Measurements from ENCODE around the gene NCAPG2.

NCAPG2 gene

GRCh38 chr7:158657189-158657746 is 47.3 kb downstream of the NCAPG2 start:
- H3K27ac ChIP-seq (ENCODE audit: insufficient read depth, low read depth, low read length, poor library complexity, severe bottlenecking) = peak overlapping the region; percentile 72
- H3K4me3 ChIP-seq (ENCODE audit: insufficient read depth, low read depth, low read length) = no peak overlapping the region
- H3K27me3 ChIP-seq (ENCODE audit: control insufficient read depth, insufficient read depth, low read length, poor library complexity, severe bottlenecking) = no peaks in the 10 kb centered on the region
- H3K9me3 ChIP-seq (ENCODE audit: control insufficient read depth, low read length) = no peaks in the 10 kb centered on the region
- WGBS, 2 experiments = 90 to 92% methylated on average over 10 of the region's 10 CpGs
- peaks cover 12% of the 10 kb centered on the region for H3K4me1 ChIP-seq (ENCODE audit: control insufficient read depth, insufficient read depth, low read length)
- peaks cover 32% of the 10 kb centered on the region for H3K36me3 ChIP-seq (ENCODE audit: control insufficient read depth, insufficient read depth, low read length)

- peaks cover 39% of the 10 kb centered on the region for H3K36me3 ChIP-seq (ENCODE audit: control insufficient read depth, insufficient read depth, low read length)
- peaks cover 12% of the 10 kb centered on the region for H3K4me1 ChIP-seq (ENCODE audit: control insufficient read depth, insufficient read depth, low read length)
- no peak overlapping the region for H3K4me3 ChIP-seq (ENCODE audit: insufficient read depth, low read depth, low read length)
- H3K9me3 ChIP-seq (ENCODE audit: control insufficient read depth, low read length) = no peaks in the 10 kb centered on the region
- 96 to 98% methylated on average over 7 of the region's 7 CpGs for WGBS, 2 experiments
- no peak overlapping the region for H3K27ac ChIP-seq (ENCODE audit: insufficient read depth, low read depth, low read length, poor library complexity, severe bottlenecking)
- no peaks in the 10 kb centered on the region for H3K27me3 ChIP-seq (ENCODE audit: control insufficient read depth, insufficient read depth, low read length, poor library complexity, severe bottlenecking)
Observed at GRCh38 chr7:158655931-158656441, 48.6 kb downstream of the NCAPG2 start.

GRCh38 chr7:158655507-158655906 is 49.1 kb downstream of the NCAPG2 start:
- Histone ChIP-seq H3K27ac (ENCODE audit: insufficient read depth, low read depth, low read length, poor library complexity, severe bottlenecking) (no peak overlapping the region), H3K36me3 (ENCODE audit: control insufficient read depth, insufficient read depth, low read length) (peaks cover 43% of the 10 kb centered on the region), H3K27me3 (ENCODE audit: control insufficient read depth, insufficient read depth, low read length, poor library complexity, severe bottlenecking) (no peaks in the 10 kb centered on the region), H3K9me3 (ENCODE audit: control insufficient read depth, low read length) (no peaks in the 10 kb centered on the region), H3K4me3 (ENCODE audit: insufficient read depth, low read depth, low read length) (no peak overlapping the region), H3K4me1 (ENCODE audit: control insufficient read depth, insufficient read depth, low read length) (peaks cover 12% of the 10 kb centered on the region)
- WGBS, 2 experiments = 94 to 95% methylated on average over 11 of the region's 11 CpGs

GRCh38 chr7:158651968-158652565 is 52.5 kb downstream of the NCAPG2 start:
- peaks cover 52% of the 10 kb centered on the region for H3K36me3 ChIP-seq (ENCODE audit: control insufficient read depth, insufficient read depth, low read length)
- H3K27ac ChIP-seq (ENCODE audit: insufficient read depth, low read depth, low read length, poor library complexity, severe bottlenecking) = no peak overlapping the region
- H3K4me1 ChIP-seq (ENCODE audit: control insufficient read depth, insufficient read depth, low read length) = no peaks in the 10 kb centered on the region
- WGBS, 2 experiments = 94 to 96% methylated on average over 11 of the region's 11 CpGs
- H3K27me3 ChIP-seq (ENCODE audit: control insufficient read depth, insufficient read depth, low read length, poor library complexity, severe bottlenecking) = no peaks in the 10 kb centered on the region
- no peaks in the 10 kb centered on the region for H3K9me3 ChIP-seq (ENCODE audit: control insufficient read depth, low read length)
- H3K4me3 ChIP-seq (ENCODE audit: insufficient read depth, low read depth, low read length) = no peak overlapping the region

GRCh38 chr7:158650821-158651225 is 53.8 kb downstream of the NCAPG2 start:
- Histone ChIP-seq H3K36me3 (ENCODE audit: control insufficient read depth, insufficient read depth, low read length) (peaks cover 48% of the 10 kb centered on the region), H3K9me3 (ENCODE audit: control insufficient read depth, low read length) (no peaks in the 10 kb centered on the region), H3K27me3 (ENCODE audit: control insufficient read depth, insufficient read depth, low read length, poor library complexity, severe bottlenecking) (no peaks in the 10 kb centered on the region), H3K4me3 (ENCODE audit: insufficient read depth, low read depth, low read length) (no peak overlapping the region), H3K27ac (ENCODE audit: insufficient read depth, low read depth, low read length, poor library complexity, severe bottlenecking) (no peak overlapping the region), H3K4me1 (ENCODE audit: control insufficient read depth, insufficient read depth, low read length) (no peaks in the 10 kb centered on the region)
- 95 to 97% methylated on average over 7 of the region's 7 CpGs for WGBS, 2 experiments

- Histone ChIP-seq H3K27ac (ENCODE audit: insufficient read depth, low read depth, low read length, poor library complexity, severe bottlenecking) (no peak overlapping the region), H3K4me3 (ENCODE audit: insufficient read depth, low read depth, low read length) (no peak overlapping the region), H3K36me3 (ENCODE audit: control insufficient read depth, insufficient read depth, low read length) (peaks cover 47% of the 10 kb centered on the region), H3K9me3 (ENCODE audit: control insufficient read depth, low read length) (no peaks in the 10 kb centered on the region), H3K27me3 (ENCODE audit: control insufficient read depth, insufficient read depth, low read length, poor library complexity, severe bottlenecking) (no peaks in the 10 kb centered on the region), H3K4me1 (ENCODE audit: control insufficient read depth, insufficient read depth, low read length) (no peaks in the 10 kb centered on the region)
- WGBS, 2 experiments = 92 to 95% methylated on average over 1 to 2 of the region's 2 CpGs
Observed at GRCh38 chr7:158649279-158649678, 55.3 kb downstream of the NCAPG2 start.

GRCh38 chr7:158648787-158649186 is 55.8 kb downstream of the NCAPG2 start:
- H3K27ac ChIP-seq (ENCODE audit: insufficient read depth, low read depth, low read length, poor library complexity, severe bottlenecking) = no peak overlapping the region

GRCh38 chr7:158648168-158648567 is 56.4 kb downstream of the NCAPG2 start:
- 100% methylated on average over 2 of the region's 7 CpGs; no CpG with 5 or more reads in 1 of the 2 experiments for WGBS, 2 experiments
- Histone ChIP-seq H3K4me1 (ENCODE audit: control insufficient read depth, insufficient read depth, low read length) (no peaks in the 10 kb centered on the region), H3K36me3 (ENCODE audit: control insufficient read depth, insufficient read depth, low read length) (peaks cover 48% of the 10 kb centered on the region), H3K9me3 (ENCODE audit: control insufficient read depth, low read length) (no peaks in the 10 kb centered on the region), H3K27ac (ENCODE audit: insufficient read depth, low read depth, low read length, poor library complexity, severe bottlenecking) (no peak overlapping the region), H3K27me3 (ENCODE audit: control insufficient read depth, insufficient read depth, low read length, poor library complexity, severe bottlenecking) (no peaks in the 10 kb centered on the region), H3K4me3 (ENCODE audit: insufficient read depth, low read depth, low read length) (no peak overlapping the region)

More at GRCh38 chr7:158648787-158649186, 55.8 kb downstream of the NCAPG2 start:
- no peaks in the 10 kb centered on the region for H3K9me3 ChIP-seq (ENCODE audit: control insufficient read depth, low read length)
- WGBS, 2 experiments = 91 to 92% methylated on average over 9 of the region's 9 CpGs
- no peak overlapping the region for H3K4me3 ChIP-seq (ENCODE audit: insufficient read depth, low read depth, low read length)
- H3K4me1 ChIP-seq (ENCODE audit: control insufficient read depth, insufficient read depth, low read length) = no peaks in the 10 kb centered on the region
- peaks cover 47% of the 10 kb centered on the region for H3K36me3 ChIP-seq (ENCODE audit: control insufficient read depth, insufficient read depth, low read length)
- no peaks in the 10 kb centered on the region for H3K27me3 ChIP-seq (ENCODE audit: control insufficient read depth, insufficient read depth, low read length, poor library complexity, severe bottlenecking)

- Histone ChIP-seq H3K9me3 (ENCODE audit: control insufficient read depth, low read length) (no peaks in the 10 kb centered on the region), H3K36me3 (ENCODE audit: control insufficient read depth, insufficient read depth, low read length) (peaks cover 48% of the 10 kb centered on the region), H3K4me1 (ENCODE audit: control insufficient read depth, insufficient read depth, low read length) (no peaks in the 10 kb centered on the region), H3K27ac (ENCODE audit: insufficient read depth, low read depth, low read length, poor library complexity, severe bottlenecking) (no peak overlapping the region), H3K27me3 (ENCODE audit: control insufficient read depth, insufficient read depth, low read length, poor library complexity, severe bottlenecking) (no peaks in the 10 kb centered on the region), H3K4me3 (ENCODE audit: insufficient read depth, low read depth, low read length) (no peak overlapping the region)
- WGBS, 2 experiments = 89 to 94% methylated on average over 2 of the region's 2 CpGs
Observed at GRCh38 chr7:158647475-158647792, 57.2 kb downstream of the NCAPG2 start.

GRCh38 chr7:158646766-158647474 is 57.7 kb downstream of the NCAPG2 start:
- Histone ChIP-seq H3K36me3 (ENCODE audit: control insufficient read depth, insufficient read depth, low read length) (peaks cover 45% of the 10 kb centered on the region), H3K4me3 (ENCODE audit: insufficient read depth, low read depth, low read length) (no peak overlapping the region), H3K27me3 (ENCODE audit: control insufficient read depth, insufficient read depth, low read length, poor library complexity, severe bottlenecking) (no peaks in the 10 kb centered on the region), H3K27ac (ENCODE audit: insufficient read depth, low read depth, low read length, poor library complexity, severe bottlenecking) (no peak overlapping the region), H3K4me1 (ENCODE audit: control insufficient read depth, insufficient read depth, low read length) (no peaks in the 10 kb centered on the region), H3K9me3 (ENCODE audit: control insufficient read depth, low read length) (no peaks in the 10 kb centered on the region)
- 87 to 91% methylated on average over 6 of the region's 7 CpGs for WGBS, 2 experiments
